Measurements from ENCODE around the gene SERPINA4.

DNA sequence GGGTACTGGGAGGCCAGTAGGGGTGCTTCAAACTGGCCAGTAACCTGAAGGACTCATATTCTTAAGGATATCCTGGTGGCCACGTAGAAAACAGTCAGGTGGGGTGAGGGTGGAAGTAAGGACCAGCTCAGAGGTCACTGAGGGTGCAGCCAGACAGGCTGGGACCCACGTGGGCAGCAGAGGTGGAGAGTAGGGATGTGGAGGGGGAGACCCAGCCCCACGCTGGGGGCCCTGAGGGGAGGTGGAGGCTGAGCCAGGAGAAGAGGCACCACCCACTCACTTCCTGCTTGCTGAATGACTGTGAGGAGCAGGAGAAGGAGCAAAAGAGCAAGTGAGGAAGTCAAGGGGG, 38.4 kb downstream of the SERPINA4 start:
- TF ChIP-seq ZNF274 (IDR thresholded peaks at IDR 0.05; ENCODE audit: low read depth, low read length) (no peak), YY1 (IDR thresholded peaks at IDR 0.05; ENCODE audit: insufficient read depth, insufficient read length) (no peak)

Data from NT2/D1 (cell line).